Germinal center (tissue), 1 donor: Measurements from ENCODE around the gene ZFP36L1.
A peak's percentile ranks its signal among the peaks of the same experiment; 100 is the strongest.

Source experiments
- DNase-seq: peaks from one replicate; pipeline ENCODE4 v3.0.0; 2012; ENCODE audit warnings: mixed read lengths, low spot score

Gene ZFP36L1

DNA sequence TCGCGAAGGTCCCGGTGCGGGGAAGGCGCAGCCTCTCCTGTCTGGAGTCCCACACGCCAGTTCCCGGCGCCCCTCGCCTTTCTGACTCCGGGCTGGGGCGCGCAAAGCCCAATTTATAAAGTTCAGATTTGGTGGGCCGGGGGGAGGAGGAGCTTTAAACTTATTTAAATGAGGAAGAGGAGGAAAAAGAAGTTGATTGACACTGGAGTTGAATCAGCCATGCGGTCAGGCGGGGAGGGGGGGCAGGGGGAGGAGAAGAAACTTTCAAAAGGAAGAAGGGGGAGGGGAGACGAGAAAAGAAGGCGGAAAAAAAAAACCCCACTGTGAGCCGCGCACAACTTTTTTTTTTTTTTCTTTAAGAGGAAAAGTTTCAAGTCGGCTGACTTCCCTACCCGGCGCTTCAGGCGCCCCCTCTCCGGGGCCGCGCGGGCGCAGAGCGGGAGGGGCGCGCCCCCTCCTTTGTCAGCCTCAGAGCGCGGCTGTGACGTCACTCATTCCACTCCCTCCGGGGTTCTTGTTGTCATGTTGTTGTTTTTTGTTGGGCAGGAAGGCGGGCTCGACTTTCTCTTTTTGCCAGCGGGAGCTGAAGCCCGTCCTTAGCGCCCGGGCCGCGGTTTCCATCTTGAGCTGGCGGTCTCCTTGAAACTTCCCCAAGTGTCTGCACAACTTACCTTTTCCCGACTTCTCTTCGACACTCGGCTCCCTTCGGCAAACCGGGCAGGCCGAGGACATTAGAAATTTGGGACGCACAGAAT lies at the start of gene ZFP36L1:
Gene ZFP36L1 (minus strand): TSS at position 89 of the 755 bp plus-strand sequence. CDS start 129 bp downstream, outside the sequence.
- DNase-seq, result peak; percentile 92

DNA sequence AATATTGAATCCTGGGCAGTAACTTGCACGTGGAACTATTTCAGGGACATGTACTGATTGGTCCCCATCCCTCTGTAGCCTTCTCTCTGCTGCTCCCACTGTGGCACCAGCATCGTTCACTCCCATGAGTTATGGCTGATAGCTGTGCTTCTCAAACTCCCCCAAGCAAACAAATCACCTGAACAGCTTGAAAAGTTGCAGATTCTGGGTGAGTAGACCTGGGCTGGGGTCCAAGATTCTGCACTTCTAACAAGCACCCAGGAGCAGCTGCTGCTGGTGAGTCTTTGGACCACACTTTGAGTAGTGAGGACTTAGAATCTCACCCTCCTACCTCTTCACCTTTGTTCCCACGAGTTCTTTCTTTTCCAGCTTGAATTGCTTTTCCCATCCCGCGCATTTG lies 49.4 kb upstream of the ZFP36L1 start:
- DNase-seq, result no peak

- no peak for DNase-seq
Observed at GRCh38 chr14:68841016-68841809, 48.3 kb upstream of the ZFP36L1 start.

DNA sequence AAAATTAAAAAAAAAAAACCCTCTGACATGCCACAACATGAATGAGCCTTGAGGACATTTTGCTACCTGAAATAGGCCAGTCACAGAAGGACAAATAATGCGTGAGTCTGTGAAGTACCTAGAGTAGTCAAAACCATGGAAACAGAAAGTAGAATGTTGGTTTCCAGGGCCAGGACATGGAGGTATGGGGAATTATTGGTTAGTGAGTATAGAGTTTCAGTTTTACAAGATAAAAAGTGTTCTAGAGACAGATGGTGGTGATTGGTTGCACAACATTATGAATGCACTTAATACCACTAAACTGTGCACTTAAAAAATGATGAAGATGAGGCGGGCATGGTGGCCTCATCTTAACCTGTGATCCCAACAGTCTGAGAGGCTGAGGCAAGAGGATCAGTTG lies 47.6 kb upstream of the ZFP36L1 start:
- DNase-seq, result no peak

DNA sequence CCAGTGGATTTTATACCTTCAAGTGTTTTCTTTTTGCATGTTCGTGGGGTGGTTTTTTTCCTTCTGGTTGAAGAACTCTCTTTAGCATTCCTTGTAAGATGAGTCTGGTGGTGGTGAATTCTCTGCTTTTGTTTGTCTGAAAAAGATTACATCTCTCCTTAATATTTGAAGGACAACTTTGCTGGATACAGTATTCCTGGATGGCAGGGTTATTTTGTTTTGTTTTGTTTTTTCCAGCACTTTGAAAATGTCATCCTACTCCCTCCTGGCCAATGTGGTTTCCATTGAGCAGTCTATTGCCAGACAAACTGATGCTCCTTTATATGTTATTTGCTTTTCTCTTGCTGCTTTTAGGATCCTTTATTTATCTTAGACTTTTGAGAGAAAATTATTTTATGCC lies 43.2 kb upstream of the ZFP36L1 start:
- no peak for DNase-seq

DNA sequence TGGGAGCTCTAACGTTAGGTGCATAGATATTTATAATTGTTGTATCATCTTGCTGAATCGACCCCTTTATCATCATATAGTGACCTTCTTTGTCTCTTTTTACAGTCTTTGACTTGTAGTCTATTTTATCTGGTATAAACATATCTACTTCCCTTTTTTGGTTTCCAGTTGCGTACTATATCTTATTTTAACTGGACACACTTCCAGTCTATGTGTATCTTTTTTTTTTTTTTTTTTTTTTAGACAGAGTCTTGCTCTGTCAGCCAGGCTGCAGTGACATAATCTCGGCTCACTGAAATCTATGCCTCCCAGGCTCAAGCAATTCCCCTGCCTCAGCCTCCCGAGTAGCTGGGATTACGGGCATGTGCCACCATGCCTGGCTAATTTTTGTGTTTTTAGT lies 41.9 kb upstream of the ZFP36L1 start:
- DNase-seq, result no peak

- DNase-seq, result no peak
Observed at GRCh38 chr14:68828698-68829097, 35.8 kb upstream of the ZFP36L1 start.

DNA sequence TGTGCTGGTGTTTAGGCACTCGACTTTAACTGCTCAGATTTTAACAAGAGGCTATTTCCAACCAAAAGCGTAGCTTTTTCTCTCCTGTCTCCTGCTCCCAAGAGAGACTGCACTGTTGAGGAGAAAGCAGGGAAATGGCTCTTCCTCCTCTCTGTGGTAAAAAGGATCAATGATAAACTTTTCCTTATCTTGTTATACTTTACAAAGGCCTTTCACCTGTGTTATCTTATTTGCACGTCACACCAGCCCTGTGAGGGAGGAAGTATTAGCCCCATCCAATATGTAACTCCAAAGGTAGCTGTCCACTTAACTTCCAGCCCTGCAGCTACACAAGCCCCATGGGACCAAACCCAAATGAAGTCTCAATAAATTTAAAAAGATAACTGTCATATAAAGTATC lies 32.9 kb upstream of the ZFP36L1 start:
- no peak for DNase-seq

- peak; percentile 50 for DNase-seq
Observed at GRCh38 chr14:68824517-68825347, 31.9 kb upstream of the ZFP36L1 start.

- no peak for DNase-seq
Observed at GRCh38 chr14:68824207-68824516, 31.3 kb upstream of the ZFP36L1 start.

DNA sequence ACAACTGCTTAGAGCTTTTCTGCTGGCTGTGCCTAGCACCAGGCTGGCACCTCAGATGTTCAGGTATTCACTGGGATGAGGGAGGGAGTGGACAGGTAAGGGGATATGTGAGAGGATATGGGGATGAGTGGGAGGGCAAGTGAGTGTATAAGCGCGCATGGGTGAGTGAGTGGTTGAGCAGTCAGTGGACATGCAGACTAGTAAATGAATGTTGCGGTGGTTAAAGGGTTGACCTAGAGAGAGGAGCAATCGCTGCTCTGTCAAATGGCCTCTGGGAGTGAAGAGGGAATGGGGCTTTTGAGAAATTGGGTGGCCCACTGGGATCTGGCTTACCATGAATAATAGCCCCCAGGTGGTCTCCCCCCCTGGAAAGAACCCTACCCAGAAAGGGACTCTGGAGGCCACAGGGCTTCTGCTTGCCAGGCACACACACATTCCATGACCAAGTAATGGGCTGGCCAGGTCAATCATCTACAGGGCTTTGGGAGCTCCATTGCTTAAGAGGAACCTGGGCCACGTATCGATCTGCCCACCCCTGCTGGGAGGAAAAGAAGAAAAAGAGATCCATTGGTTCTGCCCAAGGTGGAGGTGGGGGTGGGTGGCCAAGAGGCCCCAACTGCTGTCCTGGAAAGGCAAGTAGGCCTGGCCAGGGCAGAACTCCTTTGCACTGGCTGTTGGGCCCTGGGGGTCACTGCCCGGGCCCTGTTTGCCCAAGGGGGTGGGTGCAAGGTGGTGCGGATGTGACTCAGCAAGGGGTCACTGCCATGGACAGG lies 30.8 kb upstream of the ZFP36L1 start:
- DNase-seq, result no peak

GRCh38 chr14:68822926-68823325 lies 30.1 kb upstream of the ZFP36L1 start:
- DNase-seq, result no peak

GRCh38 chr14:68822132-68822651 lies 29.3 kb upstream of the ZFP36L1 start:
- peak; percentile 72 for DNase-seq

GRCh38 chr14:68820999-68821683 lies 28.3 kb upstream of the ZFP36L1 start:
- DNase-seq, result no peak

- DNase-seq, result no peak
Observed at GRCh38 chr14:68820536-68820935, 27.7 kb upstream of the ZFP36L1 start.

GRCh38 chr14:68820119-68820518 lies 27.3 kb upstream of the ZFP36L1 start:
- DNase-seq, result no peak

DNA sequence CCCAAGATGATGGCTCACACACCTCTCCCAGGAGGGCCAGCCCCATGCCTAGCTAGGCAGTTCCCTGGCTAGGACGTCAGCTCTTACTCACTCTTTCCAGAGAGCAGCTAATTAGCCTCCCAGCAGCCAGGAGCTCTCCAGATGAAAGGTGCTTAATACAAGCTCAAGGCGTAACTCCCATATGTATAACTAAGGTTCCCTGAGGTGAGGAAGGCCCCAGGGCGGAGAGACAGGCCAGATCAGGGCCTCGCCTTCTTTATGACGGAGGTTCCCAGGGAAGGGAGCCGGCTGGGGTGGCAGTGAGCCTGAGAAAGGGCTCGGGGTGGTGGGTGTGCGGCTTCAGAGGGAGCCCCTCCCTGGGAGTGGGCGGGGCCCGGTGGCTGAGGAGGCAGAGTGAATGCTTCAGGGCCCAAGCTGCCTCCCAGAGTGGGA lies 26.4 kb upstream of the ZFP36L1 start:
- DNase-seq, result no peak

GRCh38 chr14:68817506-68818212 lies 24.8 kb upstream of the ZFP36L1 start:
- peak; percentile 22 for DNase-seq

DNA sequence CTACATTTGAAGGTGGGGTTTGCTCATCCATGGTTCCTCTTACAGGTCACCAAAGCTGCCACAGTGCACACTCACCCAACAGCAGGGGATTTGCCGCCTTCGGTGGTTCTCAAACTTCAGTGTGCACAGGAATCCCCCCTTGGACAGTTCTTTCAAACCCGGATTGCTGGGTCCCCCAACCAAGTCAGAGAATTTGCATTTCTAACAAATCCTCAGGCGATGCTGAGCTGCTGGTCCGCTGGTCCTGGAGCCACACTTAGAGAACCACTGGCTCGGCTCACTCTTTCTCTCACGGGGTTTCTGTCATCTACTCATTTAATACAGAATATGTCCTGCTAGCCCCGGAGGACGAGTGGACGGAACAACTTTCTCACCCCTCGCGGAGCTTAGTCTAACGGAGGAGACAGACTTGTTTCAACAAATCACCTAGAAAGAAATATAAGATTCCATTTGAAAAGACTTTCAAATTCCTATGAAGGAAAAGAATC lies 24.1 kb upstream of the ZFP36L1 start:
- no peak for DNase-seq
